IMR-90 (cell line): ENCODE measurements around the gene NUP43. TPM values are rescaled to one million over a fixed set of nuclear protein-coding genes. Genes with fewer than 3 reads are reported as not detected.

Experiments
- ATAC-seq: fragments of 200-7000 bp; cut with Tn5 transposase; 2 replicates; pipeline ENCODE4 v1.9.1; 2020; ENCODE audit warnings: low read depth, mild to moderate bottlenecking, moderate library complexity
- BruUV-seq: library from RNA; stranded (reverse); fragments of 400-500 nt; replicated peaks from 2 replicates; lab custom pipeline; 2021; lab: Mats Ljungman, UMichigan
- CTCF ChIA-PET: fragments of 300-600 bp; formaldehyde crosslinking; extraction: SDS; loops from one replicate; lab custom pipeline; 2021; ENCODE audit warnings: antibody characterized with exemption; lab: Yijun Ruan, JAX
- POLR2A ChIA-PET: fragments of 300-600 bp; sonication (Branson Sonifier 250); formaldehyde crosslinking; loops from one replicate; lab custom pipeline; 2022; ENCODE audit warnings: antibody characterized with exemption; ENCODE audit not compliant: unreplicated experiment; lab: Charles Lee
- DNase-seq: peaks from one replicate; pipeline ENCODE4 v3.0.0; 2013
- H2AFZ ChIP-seq: replicated peaks from 2 replicates; pipeline ENCODE3; 2013; ENCODE audit warnings: low read length, mild to moderate bottlenecking; ENCODE audit not compliant: poor library complexity
- H2AK5ac ChIP-seq: 2 replicates; pipeline ENCODE4 v1.6.1; 2013; ENCODE audit warnings: low read depth, low read length, inconsistent platforms
- H2AK9ac ChIP-seq: replicated peaks from 2 replicates; pipeline ENCODE3; 2013; ENCODE audit warnings: mild to moderate bottlenecking, low read depth, low read length, moderate library complexity; ENCODE audit not compliant: poor library complexity
- H2BK120ac ChIP-seq: 2 replicates; pipeline ENCODE4 v1.6.1; 2013; ENCODE audit warnings: low read depth, low read length, inconsistent platforms
- H2BK15ac ChIP-seq: 3 replicates; pipeline ENCODE4 v1.6.1; 2013; ENCODE audit warnings: low read depth, low read length, inconsistent platforms
- H2BK20ac ChIP-seq: 2 replicates; pipeline ENCODE4 v1.6.1; 2013; ENCODE audit warnings: low read depth, mild to moderate bottlenecking, inconsistent platforms, low read length, moderate library complexity
- H2BK5ac ChIP-seq: 2 replicates; pipeline ENCODE4 v1.6.1; 2013; ENCODE audit warnings: mild to moderate bottlenecking, low read depth, low read length, inconsistent platforms; ENCODE audit not compliant: poor library complexity, severe bottlenecking
- H3K14ac ChIP-seq: replicated peaks from 2 replicates; pipeline ENCODE4 v1.6.1; 2013; ENCODE audit warnings: low read depth, low read length, inconsistent platforms
- H3K18ac ChIP-seq: 2 replicates; pipeline ENCODE4 v1.6.1; 2013; ENCODE audit warnings: low read depth, low read length, control low read depth
- H3K23ac ChIP-seq: 2 replicates; pipeline ENCODE4 v1.6.1; 2013; ENCODE audit warnings: low read depth, low read length, inconsistent platforms
- H3K27ac ChIP-seq: 2 replicates; pipeline ENCODE4 v1.5.1; 2013; ENCODE audit warnings: mild to moderate bottlenecking, control low read depth, low read length; ENCODE audit not compliant: insufficient read depth
- H3K27me3 ChIP-seq: 2 replicates; pipeline ENCODE4 v1.6.1; 2013; ENCODE audit warnings: low read length; ENCODE audit not compliant: control insufficient read depth, insufficient read depth
- H3K36me3 ChIP-seq: 2 replicates; pipeline ENCODE4 v1.6.1; 2013; ENCODE audit warnings: low read length, mixed read lengths; ENCODE audit not compliant: control insufficient read depth, insufficient read depth
- H3K4ac ChIP-seq: 2 replicates; pipeline ENCODE4 v1.6.1; 2013; ENCODE audit warnings: low read depth, low read length, inconsistent platforms
- H3K4me1 ChIP-seq: 2 replicates; pipeline ENCODE4 v1.6.1; 2013; ENCODE audit warnings: low read length, mixed read lengths; ENCODE audit not compliant: control insufficient read depth, insufficient read depth
- H3K4me2 ChIP-seq: 2 replicates; pipeline ENCODE4 v1.6.1; 2013; ENCODE audit warnings: low read depth, mild to moderate bottlenecking, control low read depth, low read length, moderate library complexity
- H3K4me3 ChIP-seq: 2 replicates; pipeline ENCODE4 v1.5.1; 2013; ENCODE audit warnings: low read depth, mild to moderate bottlenecking, control low read depth, low read length, moderate library complexity; ENCODE audit not compliant: insufficient read depth
- H3K56ac ChIP-seq: 2 replicates; pipeline ENCODE4 v1.6.1; 2013; ENCODE audit warnings: low read length, inconsistent platforms; ENCODE audit not compliant: insufficient read depth; ENCODE audit errors: extremely low read depth
- H3K79me1 ChIP-seq, 2 experiments: 2 replicates each; pipeline ENCODE4 v1.6.1; 2013; ENCODE audit warnings: low read length in 2 of 2, inconsistent platforms in 1 of 2, low read depth in 1 of 2
- H3K9ac ChIP-seq: 2 replicates; pipeline ENCODE4 v1.6.1; 2013; ENCODE audit warnings: low read depth, low read length, control low read depth
- H3K9me1 ChIP-seq: 2 replicates; pipeline ENCODE4 v1.6.1; 2013; ENCODE audit warnings: low read length, inconsistent platforms; ENCODE audit not compliant: insufficient read depth
- H3K9me3 ChIP-seq: 2 replicates; pipeline ENCODE4 v1.6.1; 2013; ENCODE audit warnings: low read length; ENCODE audit not compliant: control insufficient read depth, insufficient read depth
- H4K20me1 ChIP-seq: 2 replicates; pipeline ENCODE4 v1.6.1; 2013; ENCODE audit warnings: low read length, inconsistent platforms; ENCODE audit not compliant: insufficient read depth
- H4K5ac ChIP-seq: 2 replicates; pipeline ENCODE4 v1.6.1; 2013; ENCODE audit warnings: mild to moderate bottlenecking, low read depth, low read length, control low read depth
- H4K8ac ChIP-seq, 2 experiments: 2 replicates each; pipeline ENCODE4 v1.6.1; 2013; ENCODE audit warnings: low read depth in 2 of 2, low read length in 2 of 2, control low read depth in 1 of 2, inconsistent platforms in 1 of 2
- H4K91ac ChIP-seq: 2 replicates; pipeline ENCODE4 v1.6.1; 2013; ENCODE audit warnings: low read depth, low read length, inconsistent platforms; ENCODE audit not compliant: insufficient read depth
- BHLHE40 ChIP-seq: fragments of 150-350 bp; IDR thresholded peaks from 2 replicates; pipeline ENCODE4 v1.6.1; 2016; ENCODE audit warnings: mild to moderate bottlenecking, low read depth, low read length
- CEBPB ChIP-seq: IDR thresholded peaks from 2 replicates; pipeline ENCODE4 v1.6.1; 2012; ENCODE audit warnings: low read depth, low read length, improper control_type of control experiment
- CHD1 ChIP-seq: IDR thresholded peaks from 2 replicates; pipeline ENCODE4 v1.6.1; 2012; ENCODE audit warnings: low read depth, low read length, improper control_type of control experiment
- CTCF ChIP-seq: conservative IDR thresholded peaks from 2 replicates; pipeline ENCODE4 v1.5.1; 2012; ENCODE audit warnings: mild to moderate bottlenecking, low read depth, low read length, improper control_type of control experiment
- ELK1 ChIP-seq: fragments of 150-350 bp; IDR thresholded peaks from 2 replicates; pipeline ENCODE4 v1.6.1; 2016; ENCODE audit warnings: low read depth, mild to moderate bottlenecking, low read length, moderate library complexity, borderline replicate concordance
- FOS ChIP-seq: fragments of 150-350 bp; IDR thresholded peaks from 2 replicates; pipeline ENCODE4 v1.6.1; 2016; ENCODE audit warnings: low read depth, low read length
- MAFK ChIP-seq: IDR thresholded peaks from 2 replicates; pipeline ENCODE4 v1.6.1; 2012; ENCODE audit warnings: low read depth, low read length, improper control_type of control experiment
- MAZ ChIP-seq: IDR thresholded peaks from 2 replicates; pipeline ENCODE4 v1.6.1; 2012; ENCODE audit warnings: low read depth, mild to moderate bottlenecking, low read length, improper control_type of control experiment, moderate library complexity, borderline replicate concordance
- MXI1 ChIP-seq: IDR thresholded peaks from 2 replicates; pipeline ENCODE4 v1.6.1; 2012; ENCODE audit warnings: low read depth, mild to moderate bottlenecking, low read length, moderate library complexity, borderline replicate concordance
- NFE2L2 ChIP-seq: fragments of 150-350 bp; IDR thresholded peaks from 2 replicates; pipeline ENCODE4 v1.6.1; 2016; ENCODE audit warnings: low read depth, mild to moderate bottlenecking, low read length
- POLR2A ChIP-seq: IDR thresholded peaks from 2 replicates; pipeline ENCODE4 v1.6.1; 2012; ENCODE audit warnings: mild to moderate bottlenecking, low read depth, low read length
- RAD21 ChIP-seq: IDR thresholded peaks from 2 replicates; pipeline ENCODE4 v1.6.1; 2012; ENCODE audit warnings: low read length, improper control_type of control experiment
- RCOR1 ChIP-seq: IDR thresholded peaks from 2 replicates; pipeline ENCODE4 v1.6.1; 2012; ENCODE audit warnings: mild to moderate bottlenecking, low read length, improper control_type of control experiment; ENCODE audit not compliant: insufficient replicate concordance
- RFX5 ChIP-seq: IDR thresholded peaks from 2 replicates; pipeline ENCODE4 v1.8.0; 2012; ENCODE audit warnings: low read depth, mild to moderate bottlenecking, low read length, moderate library complexity
- SMC3 ChIP-seq: fragments of 150-350 bp; IDR thresholded peaks from 2 replicates; pipeline ENCODE4 v1.6.1; 2016; ENCODE audit warnings: low read depth, mild to moderate bottlenecking, antibody characterized with exemption, low read length, moderate library complexity
- WGBS, 2 experiments: methylation state at CpG; one replicate each; pipeline versions ENCODE4 v1.1.5 to v1.1.7; 2013; ENCODE audit warnings: missing lambda C conversion rate in 2 of 2; ENCODE audit not compliant: insufficient read length in 1 of 2; ENCODE audit errors: extremely low coverage in 2 of 2; 5-methylcytosine and 5-hydroxymethylcytosine counted together
- dilution Hi-C: fragments of 300-500 bp; cut with HindIII; formaldehyde crosslinking; loops from one replicate; pipeline ENCODE4 v1.14.3; 2018; ENCODE audit warnings: low sequenced_read_pairs; ENCODE audit not compliant: unreplicated experiment
- in situ Hi-C: fragments of 300-500 bp; cut with MboI; formaldehyde crosslinking; loops from 3 replicates; pipeline ENCODE4 v1.14.3; 2019; ENCODE audit warnings: low sequenced_read_pairs, inconsistent platforms, mixed read lengths
- intact Hi-C: fragments of 100-400 bp; cut with micrococcal nuclease; formaldehyde crosslinking; loops from 2 replicates; pipeline ENCODE4 v1.10.0; 2022
- polyA plus RNA-seq, 3 experiments: library from polyadenylated mRNA; depleted of rRNA; stranded (reverse); fragments of >200 nt; gene quantifications; 2 replicates each; pipeline ENCODE4 v1.2.3, GENCODE V29; 2012; ENCODE audit warnings: low replicate concordance in 1 of 3
- total RNA-seq: library from RNA; depleted of rRNA; stranded (reverse); fragments of >200 nt; gene quantifications from 2 replicates; pipeline ENCODE4 v1.2.3, GENCODE V29; 2012
- TF ChIP-seq, protein P1 (sequence below): fragments of 150-350 bp; IDR thresholded peaks from 2 replicates; pipeline ENCODE4 v1.6.1; 2017; ENCODE audit warnings: mild to moderate bottlenecking, antibody characterized with exemption, low read length, low read depth

The NUP43 gene
- total and polyA plus RNA-seq, 2 of the 4 experiments (the other 2 are of a cell fraction) = 14.2 to 40.5 TPM

GRCh38 chr6:149699150-149699549 lies 47.2 kb downstream of the NUP43 start:
- Histone ChIP-seq H2AK9ac (no peak overlapping the region), H3K14ac (no peak overlapping the region), H4K91ac (no peak overlapping the region), H4K20me1 (peaks cover 47% of the 10 kb centered on the region; the same call in 1 of the 2 replicates), H2BK5ac (no peak overlapping the region), H3K27ac (no peak overlapping the region), H3K9me1 (peaks cover 13% of the 10 kb centered on the region; the same call in 1 of the 2 replicates), H3K36me3 (peaks cover 17% of the 10 kb centered on the region), H2BK120ac (no peak overlapping the region), H3K4me2 (no peak overlapping the region), H3K27me3 (no peaks in the 10 kb centered on the region), H4K5ac (no peak overlapping the region), H2AFZ (no peak overlapping the region), H3K9ac (no peak overlapping the region), H3K9me3 (no peaks in the 10 kb centered on the region), H3K4ac (no peak overlapping the region), H2AK5ac (no peak overlapping the region), H3K18ac (no peak overlapping the region), H2BK20ac (no peak overlapping the region), H3K56ac (no peak overlapping the region), H3K4me3 (no peak overlapping the region), H3K23ac (no peak overlapping the region), H3K79me1 (peaks cover 16 to 61% of the 10 kb centered on the region in 2 experiments), H3K4me1 (peaks cover 3% of the 10 kb centered on the region; the same call in 1 of the 2 replicates), H2BK15ac (no peak overlapping the region), H4K8ac (no peak overlapping the region)
- CTCF ChIA-PET = interaction anchor here (0.6 kb wide), 1 partner anchor 1121 kb away, joined by 6 read pairs; no protein-coding TSS in a partner anchor
- no CpG with 5 or more reads among the region's 2 CpGs for WGBS, 2 experiments
- intact Hi-C loops = no loop called here
- ATAC-seq (no peak), DNase-seq (no peak)
- in situ Hi-C loops = no loop called here
- TF ChIP-seq RCOR1 (no peak), CHD1 (no peak), RAD21 (no peak), BHLHE40 (no peak), NFE2L2 (no peak), POLR2A (no peak), RFX5 (no peak), MAZ (no peak), CEBPB (no peak), ELK1 (no peak), MXI1 (no peak), SMC3 (no peak), FOS (no peak), CTCF (no peak), MAFK (no peak)
- TF ChIP-seq, protein P1, sequence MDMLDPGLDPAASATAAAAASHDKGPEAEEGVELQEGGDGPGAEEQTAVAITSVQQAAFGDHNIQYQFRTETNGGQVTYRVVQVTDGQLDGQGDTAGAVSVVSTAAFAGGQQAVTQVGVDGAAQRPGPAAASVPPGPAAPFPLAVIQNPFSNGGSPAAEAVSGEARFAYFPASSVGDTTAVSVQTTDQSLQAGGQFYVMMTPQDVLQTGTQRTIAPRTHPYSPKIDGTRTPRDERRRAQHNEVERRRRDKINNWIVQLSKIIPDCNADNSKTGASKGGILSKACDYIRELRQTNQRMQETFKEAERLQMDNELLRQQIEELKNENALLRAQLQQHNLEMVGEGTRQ = no peak
- POLR2A ChIA-PET = no interaction called here
- BruUV-seq = no TSS peak
- dilution Hi-C loops = no loop called here
